HG02973 (cell line): ENCODE measurements around the gene CTSF.
"Not testable (repeated sequence)": the region's sequence is repeated elsewhere in the genome, so short reads cannot be mapped to it uniquely, and the experiment has no call there.

Experiments used
- ATAC-seq: cut with Tn5 transposase; IDR thresholded peaks from one replicate; pipeline ENCODE4 v1.9.1; 2021; ENCODE audit warnings: moderate library complexity; ENCODE audit not compliant: unreplicated experiment

Gene CTSF

GRCh38 chr11:66540598-66540997, 27.8 kb downstream of the CTSF start:
- not testable (repeated sequence) for ATAC-seq

DNA sequence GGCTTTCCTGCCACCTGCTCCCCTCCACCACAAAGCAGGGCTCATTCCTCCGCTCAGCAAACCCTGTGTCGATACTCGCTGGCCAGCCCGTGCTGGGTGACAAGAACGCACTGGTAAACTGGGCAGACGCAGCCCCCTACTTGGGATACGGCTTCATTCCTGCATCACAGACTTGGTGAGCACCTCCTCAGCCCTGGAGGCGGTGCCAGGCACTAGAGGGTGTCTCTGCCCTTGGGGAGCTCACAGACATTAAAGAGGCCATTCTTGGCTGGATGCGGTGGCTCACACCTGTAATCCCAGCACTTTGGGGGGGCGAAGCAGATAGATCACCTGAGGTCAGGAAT, 28.6 kb downstream of the CTSF start:
- ATAC-seq, result no peak

GRCh38 chr11:66539170-66539869, 29.1 kb downstream of the CTSF start:
- no peak for ATAC-seq

- ATAC-seq, result no peak
Observed at GRCh38 chr11:66532784-66533183, 35.6 kb downstream of the CTSF start.

GRCh38 chr11:66531841-66532240, 36.6 kb downstream of the CTSF start:
- ATAC-seq, result no peak

DNA sequence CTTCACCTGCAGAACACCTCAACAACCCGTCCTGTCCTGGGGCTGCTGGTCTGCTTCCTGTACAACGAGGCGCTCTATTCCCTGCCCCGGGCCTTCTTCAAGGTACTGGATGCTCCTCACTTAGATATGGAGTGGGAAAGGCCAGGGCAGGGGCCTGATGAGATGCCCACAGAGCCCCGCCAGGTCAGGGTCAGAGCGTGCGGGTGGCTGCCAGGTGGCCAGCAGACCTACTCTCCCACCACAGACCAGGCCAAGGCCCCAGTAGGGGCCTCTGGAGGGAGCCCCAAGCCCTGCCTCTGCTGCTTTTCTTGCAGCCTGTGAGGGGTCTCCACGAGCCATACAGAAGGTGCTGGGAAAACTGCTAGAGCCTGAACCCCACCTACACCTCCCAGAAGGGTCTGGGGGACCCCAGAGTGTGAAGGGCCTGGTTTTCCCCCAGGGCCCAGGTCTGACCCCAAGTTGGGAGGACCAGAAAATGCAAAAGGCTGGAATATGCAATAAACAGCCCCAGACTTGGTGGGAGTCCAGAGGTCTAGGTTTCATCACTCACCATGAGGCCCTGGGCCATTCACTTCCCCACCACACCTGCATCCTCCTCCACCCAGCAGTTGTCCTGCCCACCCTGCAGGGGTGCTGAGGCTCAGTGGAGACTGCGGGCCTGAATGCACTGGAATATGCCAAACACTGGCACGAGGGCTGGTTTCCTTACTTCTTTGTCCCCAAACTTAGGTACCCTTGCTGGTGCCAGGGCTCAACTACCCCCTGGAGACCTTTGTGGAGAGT, 37.3 kb downstream of the CTSF start:
- no peak for ATAC-seq

DNA sequence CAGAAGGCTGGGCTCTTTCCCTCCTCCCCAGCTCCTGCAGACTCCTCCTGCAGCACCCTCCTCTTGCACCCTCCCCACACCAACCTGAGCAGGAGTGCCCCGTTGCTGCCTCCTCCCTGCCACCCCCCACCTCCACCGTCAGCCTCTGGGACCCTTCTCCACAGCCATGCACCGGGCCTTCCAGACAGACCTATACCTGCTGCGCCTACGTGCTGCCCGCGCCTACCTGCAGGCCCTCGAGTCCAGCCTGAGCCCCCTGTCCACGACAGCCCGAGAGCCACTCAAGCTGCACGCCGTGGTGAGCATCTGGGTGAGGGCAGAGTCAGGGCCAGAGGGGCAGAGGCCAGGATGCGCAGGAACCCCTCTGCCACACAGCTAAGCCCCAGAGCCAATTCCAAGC, 38.8 kb downstream of the CTSF start:
- ATAC-seq, result no peak

- no peak for ATAC-seq
Observed at GRCh38 chr11:66529069-66529468, 39.3 kb downstream of the CTSF start.

DNA sequence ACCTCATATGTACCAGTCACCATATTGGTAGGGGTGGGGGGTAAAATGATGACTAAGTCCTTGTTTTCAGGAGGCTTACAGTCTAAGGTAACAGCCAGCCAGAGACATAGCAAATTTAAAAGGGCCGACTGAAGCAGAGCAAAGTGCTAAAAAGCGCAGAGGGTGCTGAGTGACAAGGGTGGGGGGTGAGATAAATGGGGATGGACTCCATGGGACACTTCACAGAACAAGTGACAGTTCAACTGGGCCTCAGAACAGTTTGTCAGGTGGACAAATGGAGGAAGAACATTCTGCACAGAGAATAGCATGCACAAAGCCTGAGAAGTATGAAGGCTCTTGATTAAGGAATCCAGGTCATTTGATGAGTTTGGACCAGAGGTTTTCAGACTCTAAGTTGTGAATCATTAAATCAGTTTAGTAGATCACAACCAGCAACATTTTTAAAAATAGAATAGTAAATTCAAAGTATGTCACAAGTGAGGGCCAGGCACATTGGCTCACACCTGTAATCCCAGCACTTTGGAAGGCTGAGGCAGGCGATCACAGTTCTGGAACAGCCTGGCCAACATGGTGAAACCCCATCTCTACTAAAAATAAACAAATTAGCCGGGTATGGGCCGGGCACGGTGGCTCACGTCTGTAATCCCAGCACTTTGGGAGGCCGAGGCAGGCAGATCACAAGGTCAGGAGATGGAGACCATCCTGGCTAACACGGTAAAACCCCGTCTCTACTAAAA, 43.9 kb downstream of the CTSF start:
- ATAC-seq, result no peak

DNA sequence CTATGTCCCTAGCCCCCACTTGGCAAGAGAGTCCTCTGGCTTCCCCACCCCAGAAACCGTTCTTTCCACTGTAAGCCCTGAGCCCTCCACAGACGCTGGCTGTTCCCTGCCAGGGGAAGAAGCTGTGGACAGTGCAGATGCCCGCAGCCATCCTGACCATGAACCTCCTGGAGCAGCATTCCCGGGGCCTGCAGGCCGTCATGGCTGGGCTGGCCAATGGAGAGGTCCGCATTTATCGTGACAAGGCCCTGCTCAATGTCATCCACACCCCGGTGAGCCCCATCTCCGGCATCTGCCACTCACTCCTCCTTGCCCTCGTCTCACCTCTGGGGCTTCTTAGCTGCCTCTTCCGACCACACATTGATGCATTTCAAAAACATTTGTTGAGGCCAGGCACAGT, 44.8 kb downstream of the CTSF start:
- no peak for ATAC-seq
